ENCODE results near the gene VSIR.

VSIR gene

DNA sequence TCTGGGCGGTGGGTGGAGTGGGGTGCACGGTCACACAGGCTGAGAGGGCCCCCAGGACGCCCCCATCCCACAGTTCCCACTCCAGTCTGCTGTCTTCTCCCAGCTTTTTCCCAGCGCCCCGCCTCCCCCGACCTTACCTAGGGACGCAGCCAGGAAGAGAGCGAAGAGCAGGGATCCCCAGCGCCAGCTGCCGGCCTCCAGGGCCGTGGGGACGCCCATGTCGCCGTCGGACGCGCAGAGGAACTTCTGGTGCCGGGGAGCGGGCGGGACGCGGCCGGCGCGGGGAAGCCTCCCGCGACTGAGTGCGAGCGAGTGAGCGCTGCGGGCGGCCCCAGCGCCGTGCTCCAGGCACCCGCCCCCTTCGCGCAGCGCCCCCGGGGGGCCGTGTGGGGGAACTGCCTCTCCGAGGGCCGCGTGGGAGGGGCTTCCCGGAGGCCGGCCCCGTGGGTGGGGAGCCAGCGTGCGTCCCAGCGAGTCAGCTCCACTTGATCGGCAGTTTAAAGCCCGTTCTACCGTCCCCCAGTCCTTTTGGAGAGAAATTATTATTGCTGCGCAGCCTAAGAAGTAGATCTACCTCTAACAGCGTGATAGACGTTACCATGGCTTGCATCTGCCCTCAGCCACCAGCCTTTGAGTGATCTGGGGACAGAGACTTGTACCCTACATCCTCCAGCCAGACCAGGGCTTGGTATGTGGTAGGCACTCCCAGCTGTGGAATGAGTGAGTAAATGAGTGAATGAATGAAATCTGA, at the start of gene VSIR:
VSIR (minus strand) TSS at position 300 of the 751 bp plus-strand sequence; CDS start at position 219, 81 bp downstream.
- peak within 1 kb of the TSS; percentile 41 for H3K4me3 ChIP-seq (ENCODE audit: low read depth, low read length)
- TF ChIP-seq, protein P1, sequence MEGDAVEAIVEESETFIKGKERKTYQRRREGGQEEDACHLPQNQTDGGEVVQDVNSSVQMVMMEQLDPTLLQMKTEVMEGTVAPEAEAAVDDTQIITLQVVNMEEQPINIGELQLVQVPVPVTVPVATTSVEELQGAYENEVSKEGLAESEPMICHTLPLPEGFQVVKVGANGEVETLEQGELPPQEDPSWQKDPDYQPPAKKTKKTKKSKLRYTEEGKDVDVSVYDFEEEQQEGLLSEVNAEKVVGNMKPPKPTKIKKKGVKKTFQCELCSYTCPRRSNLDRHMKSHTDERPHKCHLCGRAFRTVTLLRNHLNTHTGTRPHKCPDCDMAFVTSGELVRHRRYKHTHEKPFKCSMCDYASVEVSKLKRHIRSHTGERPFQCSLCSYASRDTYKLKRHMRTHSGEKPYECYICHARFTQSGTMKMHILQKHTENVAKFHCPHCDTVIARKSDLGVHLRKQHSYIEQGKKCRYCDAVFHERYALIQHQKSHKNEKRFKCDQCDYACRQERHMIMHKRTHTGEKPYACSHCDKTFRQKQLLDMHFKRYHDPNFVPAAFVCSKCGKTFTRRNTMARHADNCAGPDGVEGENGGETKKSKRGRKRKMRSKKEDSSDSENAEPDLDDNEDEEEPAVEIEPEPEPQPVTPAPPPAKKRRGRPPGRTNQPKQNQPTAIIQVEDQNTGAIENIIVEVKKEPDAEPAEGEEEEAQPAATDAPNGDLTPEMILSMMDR (IDR thresholded peaks at IDR 0.05; ENCODE audit: low read depth, low read length, missing control alignments), result peak; percentile 69
- in situ Hi-C loops (cut with HindIII; ENCODE audit: low sequenced_read_pairs), result no loop called here
- no peak for DNase-seq (ENCODE audit: low read depth)

DNA sequence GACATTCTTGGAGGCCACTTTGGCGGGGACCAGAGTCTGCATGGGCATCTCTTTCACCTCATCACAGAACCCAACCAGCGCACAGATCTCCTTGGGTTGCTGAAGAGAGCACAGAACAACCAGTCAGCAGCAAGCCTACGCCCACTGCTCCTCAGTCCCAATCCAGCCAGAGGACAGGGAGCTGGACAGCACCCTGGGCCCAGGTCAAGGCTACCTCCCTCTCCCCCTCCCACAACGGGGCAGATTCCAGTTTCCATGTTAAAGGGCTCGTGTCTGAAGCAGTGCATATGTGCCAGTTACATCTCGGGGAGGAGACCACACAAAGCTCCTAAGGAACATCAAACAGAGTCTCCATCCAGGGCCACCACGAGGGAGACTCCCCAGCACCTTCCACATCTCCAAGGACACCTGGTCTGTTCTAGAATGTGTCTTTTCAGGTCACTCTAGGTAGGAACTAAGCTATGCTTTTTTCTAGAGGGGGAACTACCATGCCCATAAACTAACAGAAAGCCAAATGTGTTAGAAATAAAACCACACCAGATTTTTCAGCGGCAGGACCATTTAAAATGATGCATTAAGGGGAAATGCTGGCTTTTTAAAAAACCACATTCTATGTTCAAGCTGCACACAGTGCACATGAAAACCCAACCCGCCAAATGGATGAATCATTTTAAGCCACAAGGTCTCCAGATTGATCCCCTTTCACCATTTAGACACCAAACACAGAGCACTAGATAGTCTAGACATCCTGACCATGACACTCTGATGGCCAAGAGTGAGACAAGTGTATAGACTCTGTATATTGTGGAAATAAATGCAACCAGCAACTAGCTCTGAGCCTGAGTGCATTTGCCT, 48.8 kb upstream of the VSIR start:
- DNase-seq (ENCODE audit: low read depth), result peak; percentile 59
- in situ Hi-C loops (cut with HindIII; ENCODE audit: low sequenced_read_pairs), result no loop called here
- no peak overlapping the region for H3K4me3 ChIP-seq (ENCODE audit: low read depth, low read length)
- TF ChIP-seq, protein P1 (IDR thresholded peaks at IDR 0.05; ENCODE audit: low read depth, low read length, missing control alignments), result no peak

DNA sequence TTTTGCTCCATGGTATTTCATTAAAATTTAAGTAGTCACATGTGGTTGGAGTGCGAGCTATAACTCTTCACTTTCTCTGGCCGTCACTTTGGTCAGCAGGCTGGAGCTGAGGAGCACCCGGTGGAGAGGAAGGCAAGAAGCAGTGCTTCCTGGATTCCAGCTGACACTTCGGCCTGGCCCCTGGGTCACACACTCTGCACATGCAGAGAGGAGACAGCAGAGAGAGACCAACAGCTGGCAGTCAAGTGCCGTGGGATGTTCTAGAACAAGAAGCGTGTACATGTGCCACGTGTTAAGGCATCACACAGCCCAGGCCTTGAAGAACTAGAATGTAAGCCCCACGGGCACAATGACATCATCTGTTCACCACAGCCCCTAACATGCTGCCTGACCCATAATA, 47.6 kb upstream of the VSIR start:
- in situ Hi-C loops (cut with HindIII; ENCODE audit: low sequenced_read_pairs), result no loop called here
- no peak for DNase-seq (ENCODE audit: low read depth)

DNA sequence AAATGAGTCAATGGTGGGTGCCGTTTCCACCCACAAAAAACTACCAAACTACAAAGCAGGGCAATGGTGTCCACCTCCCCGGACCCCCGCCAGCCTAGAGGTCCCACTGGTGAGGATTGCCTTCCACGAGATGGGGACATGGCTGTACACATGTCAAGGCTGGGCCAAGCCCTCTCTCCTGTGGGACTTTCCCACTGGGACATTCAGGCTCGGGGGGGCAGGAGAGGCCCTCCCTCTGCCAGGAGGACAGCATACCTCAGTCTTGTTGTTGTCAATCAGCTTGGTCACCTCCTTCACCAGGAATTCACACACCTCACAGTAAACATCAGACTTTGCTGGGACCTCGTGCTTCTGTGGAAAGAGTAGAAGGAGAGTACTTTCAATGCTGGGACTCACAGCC, 46.7 kb upstream of the VSIR start:
- in situ Hi-C loops (cut with HindIII; ENCODE audit: low sequenced_read_pairs), result no loop called here
- TF ChIP-seq, protein P1 (IDR thresholded peaks at IDR 0.05; ENCODE audit: low read depth, low read length, missing control alignments), result no peak
- DNase-seq (ENCODE audit: low read depth), result no peak
- H3K4me3 ChIP-seq (ENCODE audit: low read depth, low read length), result no peak overlapping the region

More for the DNA sequence above, 47.6 kb upstream of the VSIR start:
- H3K4me3 ChIP-seq (ENCODE audit: low read depth, low read length), result no peak overlapping the region
- TF ChIP-seq, protein P1 (IDR thresholded peaks at IDR 0.05; ENCODE audit: low read depth, low read length, missing control alignments), result no peak

DNA sequence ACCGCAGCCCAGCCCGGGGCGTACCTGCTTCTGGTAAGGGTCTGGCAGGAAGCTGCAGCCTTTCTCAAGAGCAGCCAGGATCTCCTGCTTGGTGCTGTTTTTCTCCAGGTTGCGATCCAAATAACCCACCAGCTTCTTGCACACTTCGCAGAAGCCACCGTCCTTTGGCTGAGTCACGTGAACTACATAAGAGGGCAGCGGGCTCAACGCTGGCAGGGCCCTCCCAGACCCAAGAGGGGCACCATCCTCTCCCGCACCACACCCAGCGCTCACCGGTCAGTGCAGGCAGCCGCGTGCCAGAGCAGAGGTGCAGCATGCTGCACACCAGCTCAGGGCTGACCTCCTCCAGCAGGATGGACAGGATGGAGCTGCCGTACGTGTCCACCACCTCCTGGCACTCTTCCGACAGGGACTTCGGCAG, 46.1 kb upstream of the VSIR start:
- DNase-seq (ENCODE audit: low read depth), result no peak
- TF ChIP-seq, protein P1 (IDR thresholded peaks at IDR 0.05; ENCODE audit: low read depth, low read length, missing control alignments), result no peak
- no peak overlapping the region for H3K4me3 ChIP-seq (ENCODE audit: low read depth, low read length)
- in situ Hi-C loops (cut with HindIII; ENCODE audit: low sequenced_read_pairs), result no loop called here

DNA sequence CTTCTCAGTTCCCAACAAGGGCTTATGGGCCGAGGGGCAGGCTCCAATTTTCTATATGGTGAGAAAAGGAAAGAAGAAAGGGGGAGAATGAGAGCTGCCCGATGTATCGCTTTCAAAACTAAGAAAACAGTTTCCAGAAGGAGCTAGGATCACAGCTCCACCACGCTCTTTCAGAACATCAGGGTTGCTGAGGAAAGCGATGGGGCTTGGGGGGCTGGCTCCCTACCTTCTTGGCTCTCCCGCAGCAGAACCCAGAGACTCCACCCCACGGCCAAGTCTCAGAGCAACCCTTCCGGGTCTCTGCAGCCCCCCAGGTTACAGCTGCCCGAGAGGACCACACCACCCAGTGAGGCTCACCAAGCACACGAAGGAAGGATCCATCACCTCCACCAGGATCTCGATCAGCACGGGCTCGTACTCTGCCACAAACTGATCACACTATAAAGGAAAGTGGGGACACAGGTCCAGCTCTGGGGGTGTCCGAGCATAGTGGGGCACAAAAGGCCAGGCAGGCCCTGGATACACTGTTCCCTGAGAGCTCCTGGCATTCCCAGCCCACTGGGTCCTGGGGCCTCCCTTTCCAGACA, 45.4 kb upstream of the VSIR start:
- no peak overlapping the region for H3K4me3 ChIP-seq (ENCODE audit: low read depth, low read length)
- TF ChIP-seq, protein P1 (IDR thresholded peaks at IDR 0.05; ENCODE audit: low read depth, low read length, missing control alignments), result no peak
- in situ Hi-C loops (cut with HindIII; ENCODE audit: low sequenced_read_pairs), result no loop called here
- no peak for DNase-seq (ENCODE audit: low read depth)
